NT2/D1 (cell line): ENCODE results near the gene XAGE2.

ENCODE experiments used
- DNase-seq: peaks from one replicate; pipeline ENCODE4 v3.0.0-alpha.2; 2011; ENCODE audit warnings: low read depth, low spot score
- H3K27me3 ChIP-seq: 2 replicates; pipeline ENCODE4 v1.6.0; 2011; ENCODE audit warnings: mild to moderate bottlenecking; ENCODE audit not compliant: insufficient read length, insufficient read depth
- H3K36me3 ChIP-seq: 2 replicates; pipeline ENCODE4 v1.6.1; 2011; ENCODE audit warnings: mild to moderate bottlenecking, low read length, mixed read lengths; ENCODE audit not compliant: insufficient read depth, insufficient read length
- H3K4me1 ChIP-seq: 2 replicates; pipeline ENCODE4 v1.5.1; 2011; ENCODE audit not compliant: insufficient read depth, insufficient read length
- H3K4me3 ChIP-seq: 2 replicates; pipeline ENCODE4 v1.5.1; 2011; ENCODE audit warnings: low read depth; ENCODE audit not compliant: insufficient read length
- H3K9ac ChIP-seq: 2 replicates; pipeline ENCODE4 v1.6.0; 2011; ENCODE audit warnings: low read depth; ENCODE audit not compliant: insufficient read length
- H3K9me3 ChIP-seq: 2 replicates; pipeline ENCODE4 v1.5.1; 2011; ENCODE audit warnings: mild to moderate bottlenecking, low read length; ENCODE audit not compliant: insufficient read depth
- SUZ12 ChIP-seq: IDR thresholded peaks from 2 replicates; pipeline ENCODE4 v1.6.1; 2011; ENCODE audit not compliant: insufficient read length, insufficient read depth; ENCODE audit errors: extremely low read depth
- YY1 ChIP-seq: IDR thresholded peaks from 2 replicates; pipeline ENCODE4 v1.6.1; 2011; ENCODE audit not compliant: insufficient read length, insufficient read depth
- ZNF274 ChIP-seq: IDR thresholded peaks from 2 replicates; pipeline ENCODE4 v1.6.1; 2011; ENCODE audit warnings: mild to moderate bottlenecking, low read depth, low read length

The XAGE2 gene

DNA sequence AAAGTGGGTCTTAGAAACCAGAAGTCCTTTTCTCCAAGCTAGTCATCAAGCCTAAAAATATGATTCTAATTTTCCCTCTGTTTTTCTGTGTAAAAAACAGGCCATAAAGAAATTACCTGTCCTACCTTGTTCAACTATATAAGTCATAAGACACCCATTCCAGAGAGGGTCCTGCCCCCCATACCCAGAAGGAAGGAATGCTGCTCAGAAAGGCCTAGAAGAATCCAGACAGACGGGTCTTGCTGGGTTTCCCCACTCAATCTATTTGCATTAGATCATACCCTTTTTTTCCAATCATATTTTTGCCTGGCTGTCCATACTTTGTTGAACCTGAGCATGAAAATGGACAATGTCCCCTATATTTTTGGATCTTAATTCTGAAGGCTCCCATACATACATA lies 16.3 kb upstream of the XAGE2 start:
- no peaks in the 10 kb centered on the region for H3K27me3 ChIP-seq
- H3K9ac ChIP-seq, result no peak overlapping the region
- no peak for TF ChIP-seq YY1
- TF ChIP-seq SUZ12, result no peak
- no peak for TF ChIP-seq ZNF274
- H3K4me3 ChIP-seq, result no peak overlapping the region
- no peak for DNase-seq
- no peaks in the 10 kb centered on the region for H3K4me1 ChIP-seq
- no peaks in the 10 kb centered on the region for H3K36me3 ChIP-seq
- no peaks in the 10 kb centered on the region for H3K9me3 ChIP-seq

DNA sequence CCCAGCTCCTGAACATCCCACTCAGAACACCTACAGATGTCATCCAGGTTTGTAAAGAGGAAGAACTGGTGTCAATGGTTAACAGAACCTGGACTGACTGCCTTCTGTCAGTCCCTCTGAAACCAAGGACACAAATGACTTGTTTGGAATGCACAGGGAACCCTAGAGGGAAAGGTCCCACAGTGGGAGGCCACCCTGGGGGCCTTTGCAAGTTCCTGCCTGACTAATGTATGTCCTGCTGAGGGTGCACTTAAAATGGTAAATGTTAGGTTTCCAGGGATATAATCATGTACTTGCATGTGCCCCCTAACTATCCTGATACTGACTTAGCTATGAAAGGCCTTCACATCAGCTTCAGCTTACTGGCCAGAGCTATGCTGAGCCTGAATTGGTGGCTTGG lies 15.0 kb upstream of the XAGE2 start:
- TF ChIP-seq ZNF274 (no peak), SUZ12 (no peak), YY1 (no peak)
- Histone ChIP-seq H3K4me3 (no peak overlapping the region), H3K27me3 (no peaks in the 10 kb centered on the region), H3K36me3 (no peaks in the 10 kb centered on the region), H3K9me3 (no peaks in the 10 kb centered on the region), H3K9ac (no peak overlapping the region), H3K4me1 (no peaks in the 10 kb centered on the region)
- peak; percentile 28 for DNase-seq

DNA sequence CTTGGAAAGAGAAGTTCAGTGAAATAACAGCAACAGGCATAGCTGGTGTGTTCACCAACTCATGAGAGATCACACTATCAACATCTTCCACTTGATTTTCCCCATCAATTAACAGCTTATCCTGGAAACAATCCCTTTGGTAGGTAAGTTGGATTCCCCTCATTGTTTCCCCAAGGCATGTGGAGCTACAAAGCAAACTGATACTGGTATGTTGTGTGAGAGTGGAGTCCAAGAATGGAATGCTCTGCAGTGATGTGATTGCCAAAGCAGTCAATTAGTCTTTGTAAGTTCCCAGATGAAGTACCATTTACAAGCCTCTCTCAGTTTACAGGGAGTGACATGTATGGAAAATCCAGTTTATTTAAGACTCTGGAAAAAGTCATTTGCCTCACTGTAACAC lies 13.7 kb upstream of the XAGE2 start:
- H3K9ac ChIP-seq, result no peak overlapping the region
- no peaks in the 10 kb centered on the region for H3K9me3 ChIP-seq
- no peak for DNase-seq
- H3K4me1 ChIP-seq, result no peaks in the 10 kb centered on the region
- H3K27me3 ChIP-seq, result no peaks in the 10 kb centered on the region
- H3K4me3 ChIP-seq, result no peak overlapping the region
- no peaks in the 10 kb centered on the region for H3K36me3 ChIP-seq
- TF ChIP-seq YY1 (no peak), SUZ12 (no peak), ZNF274 (no peak)

DNA sequence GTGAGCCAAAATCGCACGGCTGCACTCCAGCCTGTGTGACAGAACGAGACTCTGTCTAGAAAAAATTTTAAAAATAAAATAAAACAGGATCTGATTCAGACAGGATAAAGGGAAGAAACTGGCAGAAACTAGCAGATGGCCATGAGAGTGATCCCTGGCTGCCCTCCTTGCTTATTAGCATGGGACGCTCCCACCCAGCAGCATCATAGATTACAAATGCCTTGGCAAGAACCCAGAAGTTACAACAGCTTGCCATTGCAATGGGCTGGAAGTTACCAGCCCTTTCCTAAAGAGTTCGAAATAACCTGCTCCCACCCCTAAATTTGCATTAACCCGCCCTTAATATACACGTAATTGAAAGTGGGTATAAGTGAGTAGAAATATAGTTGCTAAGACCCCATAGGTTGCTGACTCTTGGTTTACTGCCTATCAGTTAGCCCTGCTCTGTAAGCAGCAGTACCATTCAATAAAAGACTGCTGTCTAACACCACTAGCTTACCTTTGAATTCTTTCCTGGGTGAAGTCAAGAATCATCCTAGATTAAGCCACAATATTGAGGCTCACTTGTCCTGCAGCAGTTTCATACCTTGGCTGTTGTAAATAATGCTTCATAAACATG lies 9.1 kb upstream of the XAGE2 start:
- Histone ChIP-seq H3K9ac (no peak overlapping the region), H3K4me3 (no peak overlapping the region), H3K27me3 (no peaks in the 10 kb centered on the region), H3K36me3 (no peaks in the 10 kb centered on the region), H3K9me3 (no peaks in the 10 kb centered on the region), H3K4me1 (no peaks in the 10 kb centered on the region)
- TF ChIP-seq YY1 (no peak), SUZ12 (no peak), ZNF274 (no peak)
- DNase-seq, result no peak

DNA sequence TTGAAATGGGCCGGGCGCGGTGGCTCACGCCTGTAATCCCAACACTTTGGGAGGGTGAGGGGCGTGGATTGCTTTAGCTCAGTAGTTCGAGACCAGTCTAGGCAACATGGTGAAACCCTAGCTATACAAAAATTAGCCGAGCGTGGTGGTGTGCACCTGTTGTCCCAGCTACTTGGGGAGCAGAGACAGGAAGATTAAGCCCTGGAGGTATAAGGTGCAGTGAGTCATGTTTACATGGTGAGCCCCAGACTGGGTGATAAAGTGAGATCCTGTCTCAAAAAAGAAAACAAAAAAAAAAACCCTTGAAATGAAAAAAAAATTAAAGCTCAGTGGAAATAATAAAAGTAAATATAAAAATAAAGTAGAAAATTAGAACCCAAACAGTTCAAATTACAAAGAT lies 6.9 kb upstream of the XAGE2 start:
- Histone ChIP-seq H3K4me1 (no peaks in the 10 kb centered on the region), H3K9me3 (no peaks in the 10 kb centered on the region), H3K27me3 (no peaks in the 10 kb centered on the region), H3K4me3 (no peak overlapping the region), H3K9ac (no peak overlapping the region), H3K36me3 (no peaks in the 10 kb centered on the region)
- no peak for DNase-seq
- no peak for TF ChIP-seq ZNF274
- TF ChIP-seq YY1, result no peak
- no peak for TF ChIP-seq SUZ12

DNA sequence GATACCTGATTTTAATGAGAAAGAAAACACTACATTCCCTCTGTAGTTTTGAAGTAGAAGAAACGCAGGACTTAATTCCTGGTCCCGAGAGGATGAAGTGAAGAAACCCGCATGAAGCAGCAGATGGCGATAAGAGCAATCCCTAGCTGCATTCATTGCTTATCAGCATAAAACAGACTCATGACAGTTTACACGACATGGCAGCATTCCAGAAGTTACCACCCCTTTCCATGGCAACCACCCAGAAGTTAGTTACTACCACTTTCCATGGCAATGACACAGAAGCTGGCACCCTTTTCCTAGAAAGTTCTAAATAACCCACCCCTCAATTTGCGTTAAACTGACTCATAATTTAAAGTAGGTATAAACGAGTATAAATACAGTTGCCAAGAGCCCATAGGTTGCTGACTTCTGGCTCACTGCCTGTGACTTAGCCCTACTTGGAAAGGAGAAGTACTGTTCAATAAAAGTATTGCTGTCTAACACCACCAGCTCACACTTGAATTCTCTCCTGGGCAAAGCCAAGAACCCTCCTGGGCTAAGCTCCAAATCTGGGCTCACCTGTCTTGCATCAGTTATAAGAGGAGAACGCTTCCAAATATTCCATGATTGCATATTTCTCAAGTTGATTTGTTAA lies 5.5 kb upstream of the XAGE2 start:
- Histone ChIP-seq H3K4me1 (no peaks in the 10 kb centered on the region), H3K9me3 (no peaks in the 10 kb centered on the region), H3K36me3 (no peaks in the 10 kb centered on the region), H3K9ac (no peak overlapping the region), H3K27me3 (no peaks in the 10 kb centered on the region), H3K4me3 (no peak overlapping the region)
- TF ChIP-seq YY1 (no peak), SUZ12 (no peak), ZNF274 (no peak)
- no peak for DNase-seq

DNA sequence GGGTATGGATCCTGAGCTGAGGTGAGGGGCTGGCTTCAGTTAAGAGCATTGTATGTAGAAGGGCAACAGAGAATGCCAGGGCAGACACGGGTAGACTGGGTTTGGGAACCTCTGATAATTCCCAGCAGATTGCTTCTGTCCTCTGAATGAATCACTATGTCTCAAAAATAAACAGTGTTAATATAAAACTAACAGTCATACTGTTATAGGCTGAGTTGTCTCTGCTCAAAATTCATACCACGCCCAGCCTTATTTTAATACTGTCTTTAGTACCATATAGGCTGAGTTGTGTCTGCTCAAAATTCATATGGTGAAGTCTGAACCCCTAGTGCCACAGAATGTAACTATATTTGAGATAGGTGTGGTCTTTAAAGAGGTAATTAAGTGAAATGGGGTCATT lies 10.0 kb downstream of the XAGE2 start:
- H3K27me3 ChIP-seq, result no peaks in the 10 kb centered on the region
- TF ChIP-seq SUZ12, result no peak
- TF ChIP-seq YY1, result no peak
- no peak for TF ChIP-seq ZNF274
- no peaks in the 10 kb centered on the region for H3K9me3 ChIP-seq
- H3K4me3 ChIP-seq, result no peak overlapping the region
- DNase-seq, result no peak
- H3K36me3 ChIP-seq, result no peaks in the 10 kb centered on the region
- no peaks in the 10 kb centered on the region for H3K4me1 ChIP-seq
- H3K9ac ChIP-seq, result no peak overlapping the region

DNA sequence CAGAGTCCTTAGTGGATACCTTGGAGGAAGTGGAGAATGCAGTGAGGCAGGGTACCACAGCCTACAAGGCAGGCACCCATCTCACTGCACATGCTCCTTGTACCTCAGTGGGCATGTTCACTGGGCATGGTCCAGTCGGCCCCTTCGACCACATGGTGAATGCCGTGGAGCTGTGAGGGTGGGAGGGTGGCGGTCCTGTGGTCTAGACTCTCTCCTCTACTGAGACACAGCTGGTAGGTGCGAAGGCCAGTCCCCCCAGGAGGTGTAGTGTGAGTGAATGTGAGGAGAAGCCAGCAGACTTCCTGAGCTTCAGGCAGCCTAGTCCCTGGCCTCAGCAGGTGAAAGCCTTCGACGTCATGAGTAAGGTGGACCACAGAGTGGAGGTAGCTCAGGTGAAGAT lies 12.2 kb downstream of the XAGE2 start:
- TF ChIP-seq YY1 (no peak), ZNF274 (no peak), SUZ12 (no peak)
- Histone ChIP-seq H3K27me3 (no peaks in the 10 kb centered on the region), H3K4me1 (no peaks in the 10 kb centered on the region), H3K9me3 (no peaks in the 10 kb centered on the region), H3K36me3 (no peaks in the 10 kb centered on the region), H3K9ac (no peak overlapping the region), H3K4me3 (no peak overlapping the region)
- DNase-seq, result no peak
